Right ventricle myocardium superior (tissue), 1 donor: ENCODE results near the gene VPS13C. TPM values are rescaled to one million over a fixed set of nuclear protein-coding genes. Genes with fewer than 3 reads are reported as not detected.

Experiments
- ATAC-seq: fragments of 200-7000 bp; cut with Tn5 transposase; one replicate; pipeline ENCODE4 v1.9.1; 2020; ENCODE audit warnings: mild to moderate bottlenecking; ENCODE audit not compliant: poor library complexity
- DNase-seq: peaks from one replicate; pipeline ENCODE4 v3.0.0-alpha.2; 2020
- intact Hi-C: fragments of 100-400 bp; cut with DNase I; formaldehyde crosslinking; loops from one replicate; pipeline ENCODE4 v1.11.2; 2022
- total RNA-seq: library from RNA; stranded (reverse); fragmentation: NEBNext Ultra II Directional; extraction: Animal tissue kit (Norgen Biotek cat#: 25700); gene quantifications from one replicate; pipeline ENCODE4 v1.2.1, GENCODE V29; 2021
- donor health status: DM: no; HTN: yes; CAD: no; lungs with severe emphysema.

Gene VPS13C
- total RNA-seq, 1 donor from 2014 or later: 32.8 TPM

GRCh38 chr15:61815356-61816083 lies 244.7 kb downstream of the VPS13C start:
- DNase-seq: no peak
- no peak for ATAC-seq
- intact Hi-C loops: no loop called here

GRCh38 chr15:61812476-61812875 lies 247.8 kb downstream of the VPS13C start:
- DNase-seq: no peak
- no peak for ATAC-seq
- intact Hi-C loops: no loop called here

GRCh38 chr15:61811952-61812351 lies 248.3 kb downstream of the VPS13C start:
- intact Hi-C loops: no loop called here
- ATAC-seq (no peak), DNase-seq (no peak)

- DNase-seq (no peak), ATAC-seq (no peak)
- intact Hi-C loops: no loop called here
Observed at GRCh38 chr15:61809216-61809615, 251.0 kb downstream of the VPS13C start.

GRCh38 chr15:61807281-61807929 lies 252.8 kb downstream of the VPS13C start:
- DNase-seq (no peak), ATAC-seq (no peak)
- intact Hi-C loops: no loop called here

Other genes starting within 250 kb of the VPS13C start
- not detected for gene C2CD4A, start 6.5 kb upstream of the VPS13C start, total RNA-seq
- 1.5 TPM for gene C2CD4B, start 104.8 kb upstream of the VPS13C start, total RNA-seq